Measurements from ENCODE around the gene SLC24A5. TPM values are rescaled to one million over a fixed set of nuclear protein-coding genes. Genes with fewer than 3 reads are reported as not detected.

Gene SLC24A5
- total RNA-seq, 1 experiment from 2014 or later, result not detected

GRCh38 chr15:48144889-48145288, 24.1 kb downstream of the SLC24A5 start:
- BruUV-seq (replicated peaks), result no TSS peak
- Histone ChIP-seq H3K27ac (ENCODE audit: low read length) (no peak overlapping the region), H3K4me1 (ENCODE audit: control insufficient read depth, insufficient read depth, low read length) (no peaks in the 10 kb centered on the region), H3K27me3 (ENCODE audit: control insufficient read depth, insufficient read depth, low read length) (no peaks in the 10 kb centered on the region), H3K9me3 (ENCODE audit: control insufficient read depth, insufficient read depth, low read depth, low read length) (no peaks in the 10 kb centered on the region), H3K36me3 (ENCODE audit: control insufficient read depth, insufficient read depth, low read length) (peaks cover 16% of the 10 kb centered on the region), H3K4me3 (ENCODE audit: low read depth in 2 of 2, low read length in 2 of 2) (no peak overlapping the region)
- in situ Hi-C loops (cut with HindIII; ENCODE audit: low pct_unique_long_range_greater_than_20kb, low sequenced_read_pairs), result no loop called here
- ATAC-seq, result no peak
- CTCF ChIA-PET, result no interaction called here
- TF ChIP-seq CTCF (IDR thresholded peaks at IDR 0.05) (no peak), SIN3A (IDR thresholded peaks at IDR 0.05; ENCODE audit: borderline replicate concordance, insufficient read depth, low read depth, low read length) (no peak), POLR2AphosphoS5 (IDR thresholded peaks at IDR 0.05; ENCODE audit: low read depth, low read length) (no peak), REST (IDR thresholded peaks at IDR 0.05; ENCODE audit: insufficient read depth in 1 of 2, low read depth in 2 of 2, low read length in 1 of 2) (no peak)
- intact Hi-C loops (cut with micrococcal nuclease; ENCODE audit: unreplicated experiment), result no loop called here
- POLR2A ChIA-PET, result interaction anchor here (0.5 kb wide), 1 partner anchor 142 kb away, joined by 3 read pairs; no protein-coding TSS in a partner anchor
- no peak for DNase-seq (ENCODE audit: low read depth, low spot score)

- no peak overlapping the region for H3K4me3 ChIP-seq (ENCODE audit: low read depth in 2 of 2, low read length in 2 of 2)
- DNase-seq (ENCODE audit: low read depth, low spot score), result no peak
- TF ChIP-seq TCF7L2 (IDR thresholded peaks at IDR 0.05; ENCODE audit: low read depth, low read length) (no peak), REST (IDR thresholded peaks at IDR 0.05; ENCODE audit: insufficient read depth in 1 of 2, low read depth in 2 of 2, low read length in 1 of 2) (no peak), CTCF (IDR thresholded peaks at IDR 0.05) (no peak), SIN3A (IDR thresholded peaks at IDR 0.05; ENCODE audit: borderline replicate concordance, insufficient read depth, low read depth, low read length) (no peak), POLR2AphosphoS5 (IDR thresholded peaks at IDR 0.05; ENCODE audit: low read depth, low read length) (no peak)
- in situ Hi-C loops (cut with HindIII; ENCODE audit: low pct_unique_long_range_greater_than_20kb, low sequenced_read_pairs) (no loop called here), intact Hi-C loops (cut with micrococcal nuclease; ENCODE audit: unreplicated experiment) (no loop called here)
- no peaks in the 10 kb centered on the region for H3K27me3 ChIP-seq (ENCODE audit: control insufficient read depth, insufficient read depth, low read length)
- peaks cover 16% of the 10 kb centered on the region for H3K36me3 ChIP-seq (ENCODE audit: control insufficient read depth, insufficient read depth, low read length)
- no peak for ATAC-seq
- H3K27ac ChIP-seq (ENCODE audit: low read length), result no peak overlapping the region
- H3K4me1 ChIP-seq (ENCODE audit: control insufficient read depth, insufficient read depth, low read length), result no peaks in the 10 kb centered on the region
- H3K9me3 ChIP-seq (ENCODE audit: control insufficient read depth, insufficient read depth, low read depth, low read length), result no peaks in the 10 kb centered on the region
- ChIA-PET POLR2A (no interaction called here), CTCF (no interaction called here)
- BruUV-seq (replicated peaks), result no TSS peak
These were observed 25.1 kb downstream of the SLC24A5 start for GRCh38 chr15:48145923-48146322.

Measured in Panc1 (cell line).